ENCODE measurements around the gene KMT2A. TPM values are rescaled to one million over a fixed set of nuclear protein-coding genes. Genes with fewer than 3 reads are reported as not detected.

The KMT2A gene
- total RNA-seq, 1 donor from 2014 or later: 78.8 TPM

DNA sequence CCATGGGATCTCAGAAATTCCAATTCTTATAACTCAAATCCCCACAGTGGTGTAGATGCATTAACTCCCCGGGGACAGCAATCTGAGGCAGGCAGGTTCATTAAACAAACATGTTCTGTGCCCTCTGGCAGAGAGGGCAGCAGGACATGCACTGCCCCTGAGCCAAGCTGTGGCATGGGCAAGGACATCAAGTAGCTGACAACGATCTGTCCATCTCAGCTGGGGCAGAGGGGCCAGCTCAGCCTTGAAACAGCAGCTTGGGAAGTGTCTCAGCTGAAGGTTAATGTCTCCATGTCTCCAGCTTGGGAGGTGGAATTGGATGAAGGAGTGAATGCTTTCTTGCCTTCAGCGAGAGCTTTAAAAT lies 108.3 kb downstream of the KMT2A start:
- no peaks in the 10 kb centered on the region for H3K27me3 Mint-ChIP-seq (ENCODE audit: low read depth)

DNA sequence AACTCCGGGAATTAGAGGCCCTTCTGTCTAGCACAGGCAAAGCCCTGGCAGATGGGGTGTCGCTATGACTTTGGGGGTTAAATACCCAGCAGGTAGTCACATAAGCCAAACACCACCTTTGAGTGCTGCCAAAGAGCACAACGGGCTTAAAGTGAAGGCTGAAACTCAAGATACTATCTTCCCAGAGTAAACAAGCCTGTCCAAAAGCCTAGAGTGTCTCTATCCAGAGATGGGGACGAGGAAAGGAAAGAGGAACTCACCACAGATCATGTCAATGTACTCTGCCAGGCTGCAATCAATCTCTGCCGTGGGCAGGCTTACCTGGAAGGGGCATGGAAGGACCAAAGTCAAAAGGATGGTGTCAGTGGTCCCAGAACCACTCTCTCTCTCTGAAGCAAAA lies 109.2 kb downstream of the KMT2A start:
- Mint-ChIP-seq H3K36me3 (ENCODE audit: low read depth) (peaks cover 4% of the 10 kb centered on the region), H3K9me3 (no peaks in the 10 kb centered on the region), H3K27ac (ENCODE audit: unreplicated experiment) (no peak overlapping the region), H3K27me3 (ENCODE audit: low read depth) (no peaks in the 10 kb centered on the region), H3K4me3 (no peak overlapping the region), H3K4me1 (no peaks in the 10 kb centered on the region)
- DNase-seq (ENCODE audit: low read depth, low spot score): no peak
- TF ChIP-seq, protein P1, sequence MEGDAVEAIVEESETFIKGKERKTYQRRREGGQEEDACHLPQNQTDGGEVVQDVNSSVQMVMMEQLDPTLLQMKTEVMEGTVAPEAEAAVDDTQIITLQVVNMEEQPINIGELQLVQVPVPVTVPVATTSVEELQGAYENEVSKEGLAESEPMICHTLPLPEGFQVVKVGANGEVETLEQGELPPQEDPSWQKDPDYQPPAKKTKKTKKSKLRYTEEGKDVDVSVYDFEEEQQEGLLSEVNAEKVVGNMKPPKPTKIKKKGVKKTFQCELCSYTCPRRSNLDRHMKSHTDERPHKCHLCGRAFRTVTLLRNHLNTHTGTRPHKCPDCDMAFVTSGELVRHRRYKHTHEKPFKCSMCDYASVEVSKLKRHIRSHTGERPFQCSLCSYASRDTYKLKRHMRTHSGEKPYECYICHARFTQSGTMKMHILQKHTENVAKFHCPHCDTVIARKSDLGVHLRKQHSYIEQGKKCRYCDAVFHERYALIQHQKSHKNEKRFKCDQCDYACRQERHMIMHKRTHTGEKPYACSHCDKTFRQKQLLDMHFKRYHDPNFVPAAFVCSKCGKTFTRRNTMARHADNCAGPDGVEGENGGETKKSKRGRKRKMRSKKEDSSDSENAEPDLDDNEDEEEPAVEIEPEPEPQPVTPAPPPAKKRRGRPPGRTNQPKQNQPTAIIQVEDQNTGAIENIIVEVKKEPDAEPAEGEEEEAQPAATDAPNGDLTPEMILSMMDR (conservative IDR thresholded peaks at IDR 0.05): no peak

More for the DNA sequence above, 108.3 kb downstream of the KMT2A start:
- Mint-ChIP-seq H3K9me3 (no peaks in the 10 kb centered on the region), H3K27ac (ENCODE audit: unreplicated experiment) (no peak overlapping the region), H3K4me1 (no peaks in the 10 kb centered on the region), H3K36me3 (ENCODE audit: low read depth) (peaks cover 5% of the 10 kb centered on the region), H3K4me3 (no peak overlapping the region)
- DNase-seq (ENCODE audit: low read depth, low spot score): no peak
- TF ChIP-seq, protein P1 (conservative IDR thresholded peaks at IDR 0.05): no peak

DNA sequence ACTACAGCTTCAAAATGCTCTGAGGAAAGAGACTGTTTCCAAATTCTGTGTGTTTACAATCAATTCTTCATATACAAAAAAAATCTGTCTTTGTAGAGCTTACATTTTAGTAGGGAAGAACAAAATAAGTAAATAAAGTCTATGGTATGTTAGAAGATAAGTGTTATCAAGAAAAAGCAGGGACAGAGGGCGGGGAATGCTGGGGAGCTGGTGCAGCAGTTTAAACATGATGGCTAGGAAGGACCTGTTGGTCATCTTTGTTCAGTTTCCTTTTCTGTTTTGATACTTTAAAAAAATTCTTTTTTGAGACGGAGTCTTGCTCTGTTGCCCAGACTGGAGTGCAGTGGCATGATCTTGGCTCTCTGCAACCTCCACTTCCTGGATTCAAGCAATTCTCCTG lies 110.8 kb downstream of the KMT2A start:
- H3K36me3 Mint-ChIP-seq (ENCODE audit: low read depth): no peaks in the 10 kb centered on the region
- TF ChIP-seq, protein P1 (conservative IDR thresholded peaks at IDR 0.05): no peak

DNA sequence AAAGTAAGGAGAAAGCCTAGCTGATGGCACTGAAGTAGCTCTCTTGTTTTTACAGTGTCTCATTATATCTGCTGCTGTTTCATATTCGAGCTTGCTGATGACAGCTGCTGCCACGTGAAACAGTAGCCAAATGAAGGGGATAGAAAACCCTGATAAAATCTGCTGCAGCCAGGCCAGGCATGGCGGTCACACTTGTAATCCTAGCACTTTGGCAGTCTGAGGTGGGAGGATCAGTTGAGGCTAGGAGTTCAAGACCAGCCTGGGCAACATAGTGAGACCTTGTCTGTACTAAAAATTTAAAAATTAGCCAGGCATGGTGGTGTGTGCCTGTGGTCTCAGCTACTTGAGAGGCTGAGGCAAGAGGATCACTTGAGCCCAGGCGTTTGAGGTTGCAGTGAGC lies 116.0 kb downstream of the KMT2A start:
- Mint-ChIP-seq H3K9me3 (no peaks in the 10 kb centered on the region), H3K36me3 (ENCODE audit: low read depth) (peaks cover 16% of the 10 kb centered on the region), H3K4me3 (no peak overlapping the region), H3K27ac (ENCODE audit: unreplicated experiment) (no peak overlapping the region), H3K27me3 (ENCODE audit: low read depth) (no peaks in the 10 kb centered on the region), H3K4me1 (no peaks in the 10 kb centered on the region)
- DNase-seq (ENCODE audit: low read depth, low spot score): no peak
- TF ChIP-seq, protein P1 (conservative IDR thresholded peaks at IDR 0.05): no peak

More for the DNA sequence above, 110.8 kb downstream of the KMT2A start:
- H3K9me3 Mint-ChIP-seq: no peaks in the 10 kb centered on the region
- no peak for DNase-seq (ENCODE audit: low read depth, low spot score)
- no peak overlapping the region for H3K27ac Mint-ChIP-seq (ENCODE audit: unreplicated experiment)
- no peaks in the 10 kb centered on the region for H3K4me1 Mint-ChIP-seq
- H3K4me3 Mint-ChIP-seq: no peak overlapping the region
- H3K27me3 Mint-ChIP-seq (ENCODE audit: low read depth): no peaks in the 10 kb centered on the region

DNA sequence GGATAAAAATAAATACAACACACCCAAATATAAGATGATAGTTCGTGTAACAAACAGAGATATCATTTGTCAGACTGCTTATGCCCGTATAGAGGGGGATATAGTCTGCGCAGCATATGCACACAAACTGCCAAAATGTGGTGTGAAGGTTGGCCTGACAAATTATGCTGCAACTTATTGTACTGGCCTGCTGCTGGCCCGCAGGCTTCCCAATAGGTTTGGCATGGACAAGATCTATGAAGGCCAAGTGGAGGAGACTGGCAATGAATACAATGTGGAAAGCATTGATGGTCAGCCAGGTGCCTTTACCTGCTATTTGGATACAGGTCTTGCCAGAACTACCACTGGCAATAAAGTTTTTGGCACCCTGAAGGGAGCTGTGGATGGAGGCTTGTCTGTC lies 124.5 kb downstream of the KMT2A start:
- Mint-ChIP-seq H3K9me3 (no peaks in the 10 kb centered on the region), H3K4me3 (no peak overlapping the region), H3K27me3 (ENCODE audit: low read depth) (no peaks in the 10 kb centered on the region), H3K4me1 (peaks cover 11% of the 10 kb centered on the region), H3K36me3 (ENCODE audit: low read depth) (peaks cover 6% of the 10 kb centered on the region), H3K27ac (ENCODE audit: unreplicated experiment) (no peak overlapping the region)
- no peak for DNase-seq (ENCODE audit: low read depth, low spot score)
- TF ChIP-seq, protein P1 (conservative IDR thresholded peaks at IDR 0.05): no peak

DNA sequence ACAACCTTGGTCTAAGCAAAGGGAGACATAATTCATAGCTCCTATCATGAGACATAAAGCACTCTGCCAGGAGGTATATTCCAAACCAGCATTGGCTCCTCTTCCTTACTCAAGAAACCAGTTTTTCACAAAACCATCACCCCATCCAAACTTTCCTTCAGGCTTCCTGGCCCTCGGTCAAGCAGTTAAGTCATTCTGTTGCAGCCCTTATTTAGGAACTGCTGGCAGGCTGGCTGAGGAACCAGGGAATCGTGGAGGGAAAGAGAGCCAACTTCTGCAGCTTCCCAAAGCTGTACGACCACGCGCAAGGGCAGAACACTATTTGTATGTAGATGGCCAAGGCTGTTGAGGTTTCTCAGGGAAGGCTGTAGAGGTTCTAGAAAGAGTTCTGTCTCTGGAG lies 128.8 kb downstream of the KMT2A start:
- no peak for DNase-seq (ENCODE audit: low read depth, low spot score)
- no peaks in the 10 kb centered on the region for H3K27me3 Mint-ChIP-seq (ENCODE audit: low read depth)
- no peak overlapping the region for H3K27ac Mint-ChIP-seq (ENCODE audit: unreplicated experiment)

More for the DNA sequence above, 128.8 kb downstream of the KMT2A start:
- peaks cover 14% of the 10 kb centered on the region for H3K4me1 Mint-ChIP-seq
- no peaks in the 10 kb centered on the region for H3K36me3 Mint-ChIP-seq (ENCODE audit: low read depth)
- TF ChIP-seq, protein P1 (conservative IDR thresholded peaks at IDR 0.05): no peak
- H3K4me3 Mint-ChIP-seq: peak overlapping the region; percentile 81
- H3K9me3 Mint-ChIP-seq: no peaks in the 10 kb centered on the region
